ENCODE data around the gene DAGLB.
A peak's percentile ranks its signal among the peaks of the same experiment; 100 is the strongest.
"Not testable (repeated sequence)": the region's sequence is repeated elsewhere in the genome, so short reads cannot be mapped to it uniquely, and the experiment has no call there.

The DAGLB gene

DNA sequence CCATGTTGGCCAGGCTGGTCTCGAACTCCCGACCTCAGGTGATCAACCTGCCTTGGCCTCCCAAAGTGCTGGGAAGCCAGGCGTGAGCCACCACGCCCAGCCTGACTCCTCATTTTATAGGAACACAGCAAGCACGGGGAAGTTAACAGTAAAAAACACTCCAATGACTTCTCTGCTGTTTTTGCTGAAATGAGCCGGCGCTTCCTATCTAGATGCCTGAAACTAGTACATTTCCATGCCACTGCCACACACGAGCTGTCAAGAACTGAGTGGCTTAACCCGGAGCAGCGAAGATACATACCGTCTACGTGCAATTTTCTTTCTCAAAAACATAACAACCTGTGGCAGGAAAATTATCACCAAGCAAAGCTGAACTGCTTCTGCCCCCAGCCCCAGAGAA lies 16.8 kb downstream of the DAGLB start:
- DNase-seq (ENCODE audit: low read depth, low spot score): no peak

DNA sequence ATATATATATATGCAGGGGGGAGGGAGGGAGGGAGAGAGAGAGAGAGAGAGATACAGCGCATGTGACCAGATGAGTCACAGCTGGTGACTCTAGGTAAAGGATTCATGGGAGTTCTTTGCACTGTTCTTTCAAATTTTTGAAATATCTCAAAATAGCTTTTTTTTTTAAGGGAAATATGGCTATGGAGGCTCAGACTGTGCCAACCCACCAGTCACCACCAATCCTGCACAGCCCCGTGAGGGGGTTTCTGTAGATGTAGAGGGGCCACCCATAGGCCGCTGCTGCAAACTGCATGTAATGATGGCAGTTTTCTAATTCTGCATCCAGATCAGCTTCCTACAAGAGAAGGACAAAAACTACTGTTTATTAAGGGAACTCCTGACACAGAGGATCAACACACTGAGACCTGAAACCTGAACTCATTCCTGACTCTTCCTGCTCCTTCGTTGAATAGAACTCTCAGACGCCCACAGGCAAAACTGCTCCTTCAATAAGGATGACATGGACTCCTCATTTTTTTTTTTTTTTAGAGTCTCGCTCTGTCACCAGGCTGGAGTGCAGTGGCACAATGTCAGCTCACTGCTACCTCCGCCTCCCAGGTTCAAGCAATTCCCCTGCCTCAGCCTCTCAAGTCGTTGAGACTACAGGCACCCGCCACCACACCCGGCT lies 17.3 kb downstream of the DAGLB start:
- no peak for DNase-seq (ENCODE audit: low read depth, low spot score)

DNA sequence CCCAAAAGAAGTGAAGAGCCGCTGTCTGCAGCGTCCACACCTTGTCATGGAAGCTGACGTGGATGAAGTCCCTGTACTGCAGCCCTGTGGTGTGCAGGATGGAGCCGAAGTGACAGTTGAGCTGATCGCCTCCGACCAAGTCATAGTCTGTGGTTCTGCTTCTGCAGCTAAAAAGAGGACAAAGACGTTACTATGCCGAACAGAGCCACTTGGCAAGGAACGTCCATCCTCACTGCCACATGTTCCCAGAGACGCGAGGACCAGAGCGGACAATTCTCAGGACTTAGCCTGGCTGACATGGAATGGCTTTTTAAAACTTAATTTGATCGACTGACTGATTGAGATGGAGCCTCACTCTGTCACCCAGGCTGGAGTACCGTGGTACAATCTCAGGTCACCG lies 21.8 kb downstream of the DAGLB start:
- no peak for DNase-seq (ENCODE audit: low read depth, low spot score)

DNA sequence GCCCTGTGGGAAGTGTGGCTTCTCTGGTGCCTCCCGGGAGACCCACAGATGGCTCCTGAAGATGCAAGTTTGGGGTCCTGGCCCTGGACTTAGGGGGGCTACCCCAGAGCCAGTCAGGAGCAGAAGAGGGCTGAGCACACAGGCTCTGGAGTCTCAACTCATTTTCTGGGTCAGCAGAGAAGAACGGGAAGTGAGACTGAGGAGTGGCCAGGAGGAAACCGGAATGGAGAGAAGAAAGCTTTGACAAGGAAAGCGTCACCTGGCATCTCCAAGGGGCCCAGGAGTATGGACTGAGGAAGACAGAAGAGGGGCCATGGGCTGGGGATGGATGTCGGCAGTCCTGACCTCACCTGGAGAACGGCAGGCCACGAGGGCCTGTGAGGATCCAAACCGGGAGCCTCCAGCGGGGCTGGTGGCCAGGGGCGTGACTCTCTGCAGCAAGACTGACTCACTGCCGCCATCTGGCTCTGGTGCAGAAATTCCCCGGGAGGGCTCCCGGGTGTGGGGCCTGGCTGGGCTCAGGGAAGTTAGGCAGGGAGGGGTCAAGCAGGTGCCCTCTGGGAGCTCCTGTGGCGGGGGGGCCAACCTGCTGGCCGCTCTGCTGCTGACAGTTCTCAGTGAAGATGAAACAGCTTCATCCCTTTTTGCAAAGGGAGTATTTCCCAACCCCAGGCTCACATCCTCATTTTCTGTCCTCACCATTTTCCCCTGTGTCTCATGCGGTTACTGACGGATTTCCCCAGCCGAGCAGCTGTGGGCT lies 23.6 kb downstream of the DAGLB start:
- DNase-seq (ENCODE audit: low read depth, low spot score): no peak

DNA sequence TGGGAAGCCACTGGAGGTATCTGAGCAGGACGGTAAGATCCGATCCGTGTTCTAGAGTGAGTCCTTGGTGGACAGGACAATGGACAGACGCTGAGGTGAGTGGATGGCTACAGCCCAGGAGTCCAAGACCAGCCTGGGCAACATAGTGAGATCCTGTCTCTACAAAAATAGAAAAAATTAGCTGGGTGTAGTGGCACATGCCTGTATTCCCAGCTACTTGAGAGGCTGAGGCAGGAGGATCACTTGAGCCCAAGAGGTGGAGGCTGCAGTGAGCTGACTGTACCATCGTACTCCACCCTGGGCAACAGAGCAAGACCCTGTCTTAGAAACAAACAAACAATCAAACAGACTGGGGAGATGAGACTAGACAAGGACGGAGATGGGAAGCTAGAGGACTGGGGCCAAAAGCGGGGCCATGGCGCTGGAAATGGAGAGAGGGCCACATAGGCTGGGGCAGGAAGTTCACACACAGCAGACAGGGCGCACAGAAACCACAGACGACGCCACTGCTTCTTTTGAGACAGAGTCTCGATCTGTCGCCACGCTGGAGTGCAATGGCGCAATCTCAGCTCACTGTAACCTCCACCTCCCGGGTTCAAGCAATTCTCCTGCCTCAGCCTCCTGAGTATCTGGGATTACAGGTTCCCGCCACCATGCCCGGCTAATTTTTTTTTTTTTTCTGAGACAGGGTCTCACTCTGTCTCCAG lies 24.7 kb downstream of the DAGLB start:
- no peak for DNase-seq (ENCODE audit: low read depth, low spot score)

DNA sequence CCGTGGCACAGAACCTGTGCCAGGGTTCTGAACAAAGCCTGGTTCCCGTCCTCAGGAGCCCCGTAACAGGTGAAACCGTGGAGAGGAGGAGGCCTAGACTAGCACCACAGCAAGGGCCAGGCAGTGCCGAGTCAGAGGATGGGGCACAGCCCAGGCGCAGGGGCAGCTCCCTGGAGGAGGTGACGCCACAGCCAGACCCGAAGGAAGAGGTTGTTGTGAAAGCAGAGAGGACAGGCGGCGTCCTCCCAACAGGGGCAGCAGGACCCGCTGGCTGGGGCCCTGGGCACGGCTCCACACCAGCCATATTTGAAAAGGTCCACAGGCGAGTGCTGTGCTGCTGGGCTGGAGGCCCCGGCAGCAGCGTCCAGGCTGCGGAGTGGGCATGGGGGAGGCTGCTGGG lies 25.7 kb downstream of the DAGLB start:
- DNase-seq (ENCODE audit: low read depth, low spot score): no peak

DNA sequence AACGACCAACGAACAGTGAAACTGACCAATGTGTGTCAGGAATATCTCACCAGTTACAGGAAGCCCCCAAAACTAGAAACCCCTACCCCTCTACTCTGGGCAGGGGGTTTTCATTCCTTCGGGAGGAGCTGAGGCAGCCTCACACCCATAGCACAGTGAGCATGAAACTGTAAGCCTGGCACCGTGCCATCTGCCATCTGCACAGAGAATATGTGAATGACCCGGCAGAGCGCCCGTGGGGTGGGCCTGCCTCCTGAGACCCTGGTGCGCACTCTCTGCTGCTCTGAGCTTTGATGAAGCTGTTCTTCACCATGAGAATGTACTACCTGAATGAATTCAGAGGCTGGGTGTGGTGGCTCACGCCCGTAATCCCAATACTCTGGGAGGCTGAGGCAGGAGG lies 27.1 kb downstream of the DAGLB start:
- DNase-seq (ENCODE audit: low read depth, low spot score): no peak

DNA sequence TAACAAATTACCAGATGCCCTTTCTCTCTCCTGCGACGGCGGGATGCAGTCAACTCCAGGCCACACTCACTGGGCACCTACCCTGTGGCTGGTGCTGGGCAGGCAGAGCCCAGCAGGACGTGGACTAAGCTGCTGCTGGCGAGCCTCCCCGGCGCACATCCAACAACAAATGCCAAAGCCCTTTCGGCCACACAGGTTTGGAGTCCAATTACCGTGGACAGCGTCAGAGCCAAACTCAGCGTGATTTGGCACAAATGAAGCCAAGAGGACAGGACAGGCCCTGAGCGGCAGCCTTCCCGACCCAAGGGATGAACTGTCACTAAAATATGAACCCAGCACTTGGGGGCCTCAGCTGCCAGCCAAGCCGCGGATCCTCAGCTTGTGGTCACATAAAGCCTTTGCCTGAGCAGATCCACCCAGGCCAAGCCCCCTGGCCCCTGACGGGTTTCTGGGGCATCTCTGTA lies 28.4 kb downstream of the DAGLB start:
- DNase-seq (ENCODE audit: low read depth, low spot score): no peak

DNA sequence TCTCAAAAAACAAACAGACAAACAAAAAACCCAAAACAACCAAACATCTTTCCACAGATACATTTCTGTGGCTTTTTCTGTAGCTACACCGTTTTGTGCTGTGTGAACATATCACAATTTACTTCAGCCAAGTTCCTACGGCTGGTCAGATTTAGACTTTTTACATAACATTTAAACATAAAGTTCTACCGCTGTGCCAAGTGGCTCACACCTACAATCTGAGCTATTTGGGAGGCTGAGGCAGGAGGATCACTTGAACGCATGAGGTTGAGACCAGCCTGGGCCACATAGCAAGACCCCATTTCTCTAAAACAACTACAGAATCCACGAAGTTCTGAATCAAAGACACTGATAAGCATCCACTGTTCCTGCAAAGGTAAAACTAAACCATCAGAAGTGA lies 30.3 kb downstream of the DAGLB start:
- no peak for DNase-seq (ENCODE audit: low read depth, low spot score)

DNA sequence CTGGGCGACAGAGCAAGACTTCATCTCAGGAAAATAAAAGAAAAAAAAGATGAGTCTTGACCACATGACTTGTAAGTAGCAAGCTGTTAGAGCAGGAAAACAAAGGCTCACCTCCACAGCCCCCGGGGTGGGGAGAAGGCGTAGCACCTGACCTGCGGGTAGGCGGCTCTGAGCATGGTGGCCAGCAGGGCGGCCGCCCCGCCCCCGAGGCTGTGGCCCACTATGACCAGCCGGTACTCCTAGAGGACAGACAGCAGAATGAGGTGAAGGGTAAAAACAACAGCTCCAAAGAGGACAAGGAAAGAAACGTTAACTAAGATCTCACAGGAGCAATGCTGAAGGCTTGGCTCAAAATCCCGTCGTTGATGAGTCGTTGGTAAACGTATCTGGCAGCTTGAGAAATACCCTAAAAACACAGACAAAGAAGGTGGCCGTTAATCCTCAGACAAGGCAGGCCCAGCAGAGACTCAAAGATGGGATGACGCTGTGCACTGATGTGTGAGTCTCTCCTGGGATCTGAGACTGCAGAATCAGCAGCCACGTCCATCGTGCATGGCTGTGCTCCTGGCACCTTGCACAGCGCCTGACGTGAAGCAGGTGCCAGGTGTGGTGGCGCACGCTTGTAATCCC lies 31.1 kb downstream of the DAGLB start:
- DNase-seq (ENCODE audit: low read depth, low spot score): peak; percentile 88

DNA sequence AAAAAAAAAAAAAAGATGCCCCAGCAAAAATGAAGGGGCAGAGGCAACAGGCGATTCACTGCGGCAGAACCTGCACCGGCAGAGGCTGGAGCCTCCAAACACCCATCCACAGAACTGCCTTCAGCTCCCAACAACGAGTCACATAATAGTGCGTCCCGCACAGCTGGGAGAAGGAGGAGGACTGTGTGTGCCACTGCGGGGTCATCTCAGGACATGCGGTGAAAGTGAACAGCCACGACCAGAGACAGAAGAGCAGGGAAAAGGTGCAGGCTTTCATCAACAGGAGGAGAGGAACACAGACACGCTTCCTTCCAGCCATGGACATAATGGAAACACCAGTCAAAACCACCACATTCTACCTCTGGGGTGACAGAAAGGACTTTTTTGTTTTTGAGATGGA lies 34.1 kb downstream of the DAGLB start:
- DNase-seq (ENCODE audit: low read depth, low spot score): no peak

DNA sequence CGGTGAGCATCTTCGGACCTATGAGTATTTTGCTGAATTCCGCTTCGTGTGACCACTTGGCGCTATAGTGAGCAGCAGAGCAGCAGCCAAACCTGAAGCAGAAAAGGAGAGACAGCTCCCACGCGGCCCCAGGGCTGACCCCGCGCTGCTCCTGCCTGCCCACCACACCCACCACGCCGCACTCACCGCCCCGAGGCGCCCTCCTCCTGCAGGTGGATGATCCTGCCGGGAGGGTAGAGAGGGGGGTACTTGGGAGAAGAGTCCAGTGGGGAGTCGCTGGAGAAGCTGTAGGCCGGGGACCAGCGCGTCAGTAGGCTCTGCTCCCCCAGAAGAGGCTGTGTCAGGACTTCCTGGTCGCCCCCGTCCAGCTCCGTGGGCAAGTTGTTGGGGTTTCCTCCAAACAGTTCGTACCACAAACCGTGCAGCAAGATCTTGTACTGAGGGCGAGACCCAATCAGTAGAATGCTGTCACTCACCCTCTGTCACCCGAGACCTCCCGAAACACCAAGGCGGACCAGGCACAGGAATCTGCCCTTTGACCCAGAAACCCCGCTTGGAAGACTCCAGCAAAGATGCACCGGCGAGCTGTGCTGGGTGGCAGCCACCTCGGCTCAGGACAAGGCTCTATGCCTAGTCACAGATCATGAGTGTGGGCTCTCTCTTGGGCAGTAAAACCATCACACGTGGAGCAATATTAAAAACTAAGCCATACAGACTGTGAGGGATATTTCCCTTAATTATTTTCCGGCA lies 37.6 kb downstream of the DAGLB start:
- DNase-seq (ENCODE audit: low read depth, low spot score): peak; percentile 49

DNA sequence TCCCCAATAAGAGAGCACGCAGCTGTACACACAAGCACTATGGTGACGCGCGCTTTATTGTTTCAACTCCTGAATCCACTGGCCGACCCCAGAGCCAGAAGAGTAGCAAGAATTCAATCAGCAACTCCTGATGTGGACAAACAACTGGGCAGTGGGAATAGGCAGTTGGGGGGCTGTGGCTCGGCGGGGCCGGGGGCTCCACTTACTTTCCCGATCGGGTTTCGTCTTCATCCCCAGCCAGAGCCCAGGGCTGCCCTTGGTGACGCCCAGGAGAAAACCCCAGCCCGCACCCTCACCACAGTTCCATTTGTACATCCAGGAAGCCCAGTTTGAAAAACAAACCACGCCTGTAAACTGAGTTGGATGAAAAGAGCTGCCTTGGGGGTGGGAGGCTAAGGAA lies 38.7 kb downstream of the DAGLB start:
- DNase-seq (ENCODE audit: low read depth, low spot score): no peak

DNA sequence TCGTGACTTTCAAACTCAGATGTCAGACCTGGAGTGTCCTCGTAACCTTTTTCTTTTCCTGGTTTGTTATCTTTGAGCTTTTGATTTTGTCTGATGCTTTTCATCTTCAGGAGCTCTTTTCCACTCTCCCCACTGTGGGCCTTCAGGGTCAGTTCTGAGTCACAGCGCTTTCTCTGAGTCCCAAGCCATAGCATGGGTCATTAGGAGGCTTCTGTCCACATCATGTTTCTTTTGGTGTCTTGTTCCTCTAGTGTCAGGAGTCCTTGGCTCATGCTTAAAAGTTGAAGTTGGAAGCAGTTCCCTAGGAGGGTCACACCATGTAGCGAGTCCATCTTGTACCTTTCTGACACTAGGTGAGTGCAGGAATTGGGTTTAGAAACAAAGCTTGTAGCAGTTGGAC lies 40.3 kb downstream of the DAGLB start:
- DNase-seq (ENCODE audit: low read depth, low spot score): no peak

DNA sequence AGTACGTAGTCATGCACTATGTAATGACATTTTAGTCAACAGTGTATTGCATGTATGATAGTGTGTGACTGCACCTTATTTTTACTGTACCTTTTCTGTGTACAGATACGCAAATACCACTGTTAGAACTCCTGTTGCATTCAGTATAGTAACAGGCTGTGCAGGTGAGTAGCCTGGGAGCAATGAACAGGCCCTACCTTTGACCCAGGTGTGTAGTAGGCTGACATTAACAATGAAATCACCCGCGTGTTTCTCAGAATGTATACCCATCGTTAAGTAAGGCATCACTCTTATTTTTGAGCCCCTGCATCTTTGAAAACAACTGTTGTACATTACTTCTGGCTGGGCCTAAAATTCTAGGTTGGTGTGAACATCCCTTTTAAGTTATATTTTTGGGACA lies 41.6 kb downstream of the DAGLB start:
- DNase-seq (ENCODE audit: low read depth, low spot score): no peak

DNA sequence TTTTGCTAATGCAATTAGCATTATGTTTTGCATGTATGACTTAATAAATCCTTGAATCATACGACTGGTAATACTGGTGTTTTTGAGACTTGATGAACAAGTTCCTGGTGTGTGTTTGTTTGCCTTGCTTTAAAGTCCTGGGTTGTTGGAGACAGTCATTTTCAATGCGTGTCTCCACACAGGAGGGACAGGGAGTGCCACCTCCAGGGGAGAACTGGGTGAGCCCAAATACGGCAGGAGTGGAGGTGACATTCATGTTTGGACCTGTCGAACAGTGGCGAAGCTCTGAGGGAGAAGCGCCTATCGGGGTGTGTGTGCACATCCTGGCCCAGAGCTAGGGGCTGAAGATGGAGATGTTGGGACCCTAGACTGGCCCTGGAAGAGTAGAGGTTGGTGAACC lies 43.8 kb downstream of the DAGLB start:
- DNase-seq (ENCODE audit: low read depth, low spot score): no peak

DNA sequence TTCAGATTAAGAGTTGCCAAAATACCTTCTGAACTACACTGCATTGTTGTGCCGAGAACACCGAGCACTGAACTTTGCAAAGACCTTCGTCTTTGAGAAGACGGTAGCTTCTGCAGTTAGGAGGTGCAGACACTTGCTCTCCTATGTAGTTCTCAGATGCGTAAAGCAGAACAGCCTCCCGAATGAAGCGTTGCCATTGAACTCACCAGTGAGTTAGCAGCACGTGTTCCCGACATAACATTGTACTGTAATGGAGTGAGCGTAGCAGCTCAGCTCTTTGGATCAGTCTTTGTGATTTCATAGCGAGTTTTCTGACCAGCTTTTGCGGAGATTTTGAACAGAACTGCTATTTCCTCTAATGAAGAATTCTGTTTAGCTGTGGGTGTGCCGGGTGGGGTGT lies 45.0 kb downstream of the DAGLB start:
- no peak for DNase-seq (ENCODE audit: low read depth, low spot score)

DNA sequence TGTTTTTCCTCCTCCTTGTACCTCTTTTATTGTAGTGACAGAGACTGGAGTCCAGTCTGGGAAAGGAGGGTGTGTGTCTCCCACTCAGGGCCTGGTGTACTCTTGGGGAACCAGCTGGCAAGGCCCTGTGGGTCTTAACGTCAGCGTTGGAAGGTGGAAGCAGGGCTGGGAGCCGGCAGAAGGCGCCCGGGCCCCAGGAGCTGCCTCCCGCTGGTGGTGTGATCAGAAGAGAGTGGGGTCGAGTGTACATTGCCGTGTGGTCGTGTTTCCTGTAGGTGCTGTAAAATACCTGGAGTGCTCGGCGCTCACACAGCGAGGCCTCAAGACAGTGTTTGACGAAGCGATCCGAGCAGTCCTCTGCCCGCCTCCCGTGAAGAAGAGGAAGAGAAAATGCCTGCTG lies 45.7 kb downstream of the DAGLB start:
- DNase-seq (ENCODE audit: low read depth, low spot score): no peak

DNA sequence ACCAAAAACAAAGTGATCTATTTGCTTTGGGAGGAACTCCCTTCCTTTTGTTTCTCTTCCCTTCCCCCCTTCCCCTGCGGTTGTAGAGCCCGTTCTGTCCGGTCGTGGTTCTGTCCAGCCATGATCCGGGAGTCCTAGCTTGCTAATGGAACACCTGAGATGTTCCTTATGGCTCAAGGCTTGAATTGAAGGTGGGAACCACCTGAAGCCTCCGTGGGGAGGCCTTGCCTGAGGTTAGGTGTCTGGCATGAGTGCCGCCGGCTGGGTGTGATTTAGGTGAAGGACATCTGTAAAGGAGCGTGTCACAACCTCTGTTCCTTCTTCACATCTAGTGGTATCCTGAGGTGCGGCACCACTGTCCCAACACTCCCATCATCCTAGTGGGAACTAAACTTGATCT lies 46.2 kb downstream of the DAGLB start:
- DNase-seq (ENCODE audit: low read depth, low spot score): no peak

DNA sequence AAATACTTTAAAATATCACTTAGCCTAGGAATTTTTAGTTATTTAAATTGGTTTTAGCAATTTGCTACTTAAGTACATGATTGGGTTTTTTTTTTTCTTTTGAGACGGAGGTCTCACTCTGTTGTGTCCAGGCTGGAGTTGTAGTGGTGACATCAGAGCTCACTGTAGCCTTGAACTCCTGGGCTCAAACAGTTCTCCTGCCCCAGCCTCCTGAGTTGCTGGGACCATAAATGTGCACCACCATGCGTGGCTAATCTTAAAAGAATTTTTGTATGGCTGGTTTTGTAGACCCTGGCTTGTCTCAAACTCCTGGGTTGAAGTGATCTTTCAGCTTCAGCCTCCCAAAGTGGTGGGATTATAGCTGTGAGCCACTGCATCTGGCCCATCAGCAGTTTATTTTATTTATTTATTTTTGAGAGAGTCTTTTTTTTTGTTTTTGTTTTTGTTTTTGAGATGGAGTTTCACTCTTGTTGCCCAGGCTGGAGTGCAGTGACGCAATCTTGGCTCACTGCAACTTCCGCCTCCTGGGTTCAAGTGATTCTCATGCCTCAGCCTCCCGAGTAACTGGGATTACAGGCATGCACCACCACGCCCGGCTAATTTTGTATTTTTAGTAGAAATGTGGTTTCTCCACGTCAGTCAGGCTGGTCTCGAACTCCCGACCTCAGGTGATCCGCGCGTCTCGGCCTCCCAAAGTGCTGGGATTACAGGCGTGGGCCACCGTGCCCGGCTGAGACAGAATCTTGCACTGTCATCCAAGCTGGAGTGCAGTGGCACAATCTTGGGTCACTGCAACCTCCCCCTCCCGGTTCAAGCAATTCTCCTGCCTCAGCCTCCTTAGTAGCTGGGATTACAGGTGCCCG lies 47.3 kb downstream of the DAGLB start:
- DNase-seq (ENCODE audit: low read depth, low spot score): not testable (repeated sequence)

DNA sequence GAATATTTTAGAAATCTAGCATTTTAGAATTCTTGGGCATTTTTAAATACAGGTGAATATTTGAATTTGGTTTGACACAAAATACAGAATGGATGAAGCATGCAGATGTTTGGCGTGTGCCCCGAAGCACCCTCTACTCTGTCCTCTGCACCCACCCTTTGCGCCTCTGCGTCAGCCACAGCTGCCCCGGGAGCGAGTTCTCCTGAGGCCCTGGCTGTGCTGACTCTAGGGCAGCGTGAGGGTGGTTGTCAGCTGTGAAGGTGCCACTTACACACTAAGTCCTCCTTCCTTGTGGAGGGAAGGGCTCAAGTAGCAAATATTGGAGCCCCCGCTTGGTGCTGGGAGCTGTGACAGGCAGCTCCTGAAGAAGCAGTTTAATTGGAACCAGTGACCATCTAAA lies 48.4 kb downstream of the DAGLB start:
- DNase-seq (ENCODE audit: low read depth, low spot score): no peak

Data from ELF-1 (cell line).